ENCODE data around the gene MRGPRF.

The MRGPRF gene

GRCh38 chr11:69018924-69019323, 5.9 kb upstream of the MRGPRF start:
- no peak for DNase-seq

- DNase-seq: no peak
Observed at GRCh38 chr11:69017951-69018350, 4.9 kb upstream of the MRGPRF start.

- no peak for DNase-seq
Observed at GRCh38 chr11:69014898-69015549, 2.0 kb upstream of the MRGPRF start.

GRCh38 chr11:69014084-69014851, 1.2 kb upstream of the MRGPRF start:
- DNase-seq: no peak

DNA sequence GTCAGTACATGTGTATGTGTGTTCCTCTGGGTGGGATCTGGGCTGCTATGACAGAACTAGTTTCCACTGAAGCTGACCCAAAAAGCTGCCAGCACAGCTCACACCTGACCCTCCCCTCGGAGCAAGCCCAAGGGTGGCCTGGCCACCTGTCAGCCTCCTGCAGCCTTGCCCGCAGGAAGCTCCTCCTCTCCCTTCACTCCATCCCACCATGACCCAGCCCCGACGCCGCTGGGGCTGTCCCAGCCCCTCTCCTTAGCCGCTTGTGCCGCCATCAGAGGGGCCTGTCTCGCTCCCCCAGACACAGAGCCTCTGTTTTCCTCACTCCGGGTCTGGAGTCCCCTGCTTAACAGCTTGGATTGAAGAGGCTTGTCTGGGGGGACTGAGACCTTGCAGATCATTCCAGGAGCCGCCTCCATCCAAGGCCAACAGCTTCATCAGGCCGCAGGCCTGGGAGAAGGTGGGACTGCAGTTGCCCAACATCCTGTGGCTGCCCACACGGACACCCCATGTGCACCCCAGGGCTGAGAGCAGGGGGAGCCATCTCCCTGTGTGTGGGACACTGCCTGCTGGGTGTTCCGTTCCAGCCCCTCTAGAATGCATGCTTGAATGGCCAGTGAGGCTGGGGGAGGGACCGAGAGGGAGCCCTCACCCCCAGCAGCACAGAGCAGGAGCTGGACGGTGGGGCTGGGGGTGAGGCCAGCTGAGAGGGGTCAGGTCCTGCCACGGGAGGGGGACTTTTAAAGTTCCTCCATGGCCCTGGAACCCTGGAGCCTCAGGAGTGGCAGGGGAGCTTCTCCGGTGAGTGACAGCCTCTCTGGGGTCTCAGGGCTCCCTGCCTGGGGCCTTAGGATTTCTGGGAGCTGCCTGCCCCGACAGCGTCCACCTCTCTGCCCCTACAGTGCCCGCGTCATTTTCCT, 696 bp downstream of the MRGPRF start:
- no peak for DNase-seq

GRCh38 chr11:69011624-69012091, 1.4 kb downstream of the MRGPRF start:
- no peak for DNase-seq

- DNase-seq: peak; percentile 75
Observed at GRCh38 chr11:69010964-69011623, 2.0 kb downstream of the MRGPRF start.

- DNase-seq: peak; percentile 40
Observed at GRCh38 chr11:69010361-69010891, 2.6 kb downstream of the MRGPRF start.

- no peak for DNase-seq
Observed at GRCh38 chr11:69009441-69010211, 3.4 kb downstream of the MRGPRF start.

DNA sequence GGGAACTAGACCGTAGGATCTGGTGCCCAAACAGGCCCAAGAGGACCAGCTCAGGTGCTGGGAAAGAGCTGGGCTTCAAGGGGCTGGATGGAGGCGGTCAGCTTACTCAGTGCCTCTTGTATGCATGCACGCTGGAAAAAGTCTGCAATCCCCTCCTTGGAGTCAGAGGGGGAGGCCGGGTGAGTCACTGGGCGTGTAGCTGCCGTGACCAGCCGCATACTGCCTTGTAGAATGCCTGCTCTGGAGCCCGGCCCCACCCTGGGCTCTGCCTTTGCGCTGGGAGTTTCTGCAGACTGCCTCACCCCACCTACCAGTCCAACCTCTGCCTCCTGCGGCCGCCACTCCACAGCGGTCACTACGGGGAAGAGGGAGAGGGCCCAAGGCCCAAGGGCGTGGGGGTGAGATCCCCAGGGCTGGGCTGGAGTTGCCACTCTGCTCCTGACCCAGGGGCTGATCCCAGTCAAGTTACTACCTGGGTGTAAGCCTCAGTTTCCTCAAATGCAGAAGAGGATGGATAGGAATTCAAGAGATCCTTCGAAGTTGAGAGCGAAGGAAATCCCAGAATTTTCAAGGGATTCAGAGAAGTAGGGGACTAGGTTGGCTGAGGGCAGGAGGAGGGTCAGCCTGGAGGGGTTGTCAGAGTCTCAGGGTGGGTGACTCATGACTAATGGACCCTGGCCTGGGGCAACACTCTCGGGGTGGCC, 4.2 kb downstream of the MRGPRF start:
- DNase-seq: peak; percentile 66

- DNase-seq: no peak
Observed at GRCh38 chr11:69007975-69008381, 5.1 kb downstream of the MRGPRF start.

DNA sequence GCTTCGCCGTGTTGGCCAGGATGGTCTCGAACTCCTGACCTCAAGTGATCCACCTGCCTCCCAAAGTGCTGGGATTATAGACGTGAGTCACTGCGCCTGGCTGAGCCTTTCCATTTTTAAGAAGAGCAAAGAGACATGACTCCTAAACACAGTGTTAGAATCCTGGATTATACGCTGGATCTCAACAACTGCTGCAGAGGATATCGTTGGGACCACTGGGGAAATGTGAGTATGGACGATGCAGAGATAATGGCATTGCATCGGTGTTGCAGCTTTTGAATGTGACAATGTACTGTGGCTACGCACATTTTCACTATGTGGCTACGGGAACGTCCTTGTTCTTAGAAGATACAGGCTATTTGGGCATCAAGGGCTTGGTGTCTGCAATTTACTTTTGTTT, 6.2 kb downstream of the MRGPRF start:
- DNase-seq: no peak

DNA sequence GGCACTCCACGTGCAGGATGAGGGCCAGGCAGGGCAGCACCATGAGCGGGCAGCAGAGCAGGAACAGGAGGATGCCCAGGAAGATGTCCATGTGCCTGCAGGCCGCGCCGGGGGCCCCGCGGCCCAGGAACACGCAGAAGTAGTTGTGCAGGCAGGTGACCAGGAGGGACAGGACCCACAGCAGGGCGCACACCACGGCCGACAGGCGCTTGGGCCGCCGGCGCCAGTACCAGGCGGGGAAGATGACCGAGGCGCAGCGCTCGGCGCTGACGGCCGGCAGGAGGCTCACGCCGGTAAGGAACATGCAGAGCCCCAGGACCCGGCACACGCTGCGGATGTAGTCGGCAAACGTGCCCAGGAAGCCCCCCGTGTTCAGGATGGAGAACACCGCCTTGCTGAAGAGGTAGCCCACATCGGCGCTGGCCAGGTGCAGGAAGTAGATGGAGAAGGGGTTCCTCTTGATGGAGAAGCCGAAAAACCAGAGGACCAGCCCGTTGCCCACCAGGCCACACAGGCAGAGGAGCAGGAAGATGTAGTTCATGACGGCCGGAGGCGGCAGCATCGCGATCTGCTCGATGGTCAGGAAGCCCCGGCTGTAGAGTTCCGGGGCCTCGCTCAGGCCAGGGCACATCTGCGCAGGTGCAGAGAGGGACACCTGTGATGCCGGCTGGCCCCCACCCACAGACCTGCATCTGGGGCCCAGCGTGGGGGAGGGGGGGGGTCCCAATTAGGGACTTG, 7.2 kb downstream of the MRGPRF start:
- no peak for DNase-seq

- no peak for DNase-seq
Observed at GRCh38 chr11:69005183-69005630, 7.8 kb downstream of the MRGPRF start.

DNA sequence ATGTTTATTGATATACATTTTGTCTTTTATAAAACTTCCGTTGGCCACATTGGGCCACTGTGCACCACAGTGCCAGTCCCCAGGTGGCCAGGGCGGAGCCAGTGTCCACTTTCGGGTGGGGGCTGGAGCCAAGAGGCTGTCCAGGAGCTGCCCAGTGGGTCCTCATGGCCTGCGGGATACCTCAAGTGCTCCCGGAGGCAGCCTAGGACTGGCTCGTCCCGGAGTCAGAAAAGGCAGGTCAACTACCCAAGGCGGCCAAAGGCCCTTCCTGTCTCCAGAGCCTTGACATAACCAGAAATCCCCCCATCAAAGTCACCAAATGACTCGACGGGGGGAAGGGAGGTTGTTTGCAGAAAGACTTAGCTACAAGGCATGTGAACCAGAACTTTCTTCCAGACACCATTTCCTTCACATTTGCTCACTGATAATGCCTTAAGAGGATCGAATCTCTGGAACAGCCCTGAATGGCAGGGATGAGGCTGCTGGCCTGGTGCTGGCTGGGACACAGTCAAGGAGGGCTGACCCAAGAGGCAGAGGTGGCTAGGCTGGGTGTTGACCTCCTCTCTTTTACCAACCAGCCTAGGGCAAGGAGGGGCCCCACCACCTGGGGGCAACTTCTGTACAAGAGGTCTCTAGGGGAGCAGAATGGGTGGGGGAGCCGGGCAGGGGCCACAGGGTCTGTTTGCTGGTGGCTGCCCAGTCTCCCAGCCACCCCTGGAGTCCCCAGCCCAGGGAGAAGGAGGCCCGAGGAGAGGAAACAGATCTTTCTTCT, 8.4 kb downstream of the MRGPRF start:
- DNase-seq: no peak

- DNase-seq: no peak
Observed at GRCh38 chr11:69003866-69004367, 9.1 kb downstream of the MRGPRF start.

- DNase-seq: no peak
Observed at GRCh38 chr11:69003301-69003865, 9.7 kb downstream of the MRGPRF start.

DNA sequence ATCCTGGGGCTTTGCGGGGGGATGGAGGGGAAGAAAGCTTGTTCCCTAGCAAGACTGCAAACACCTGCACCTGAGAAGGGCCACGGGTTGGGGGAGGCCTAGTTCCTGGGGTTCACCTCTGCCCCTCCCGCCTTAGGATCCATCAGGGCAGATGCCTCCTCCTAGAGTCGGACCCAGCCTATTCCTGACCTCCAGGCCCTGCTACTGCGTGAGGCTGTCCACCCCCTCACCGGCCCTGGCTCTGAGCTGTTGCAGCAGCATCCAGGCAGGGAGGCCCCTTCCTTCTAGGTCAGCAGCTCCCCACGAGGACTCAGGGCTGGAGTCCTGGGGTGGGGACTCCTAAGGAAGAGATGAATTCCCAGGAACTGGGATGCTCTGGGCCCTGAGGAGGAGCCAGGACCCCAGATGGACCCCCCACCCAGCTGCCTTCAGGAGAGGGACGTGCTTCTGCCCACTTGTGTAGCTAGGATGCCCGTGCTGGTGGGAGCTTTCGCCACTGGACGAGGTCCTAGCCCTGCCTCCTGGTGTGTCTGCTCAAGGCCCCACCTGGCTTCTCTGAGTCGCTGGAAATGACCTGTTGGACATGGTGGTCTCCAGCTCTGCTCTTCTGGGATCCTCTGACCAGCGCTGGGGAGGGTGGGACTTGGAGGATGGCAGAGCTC, 10.3 kb downstream of the MRGPRF start:
- no peak for DNase-seq
